Neural cell (in vitro differentiated cells): ENCODE results near the gene PNLIP. TPM values are rescaled to one million over a fixed set of nuclear protein-coding genes. Genes with fewer than 3 reads are reported as not detected.

Experiments
- H2AFZ ChIP-seq: fragments of 200-600, 300-800 bp; sonication (generic), shearing (Covaris generic); 2 replicates; pipeline ENCODE4 v1.6.0; 2014; ENCODE audit warnings: low read depth, mild to moderate bottlenecking, antibody characterized with exemption, low read length, moderate library complexity
- H3F3A ChIP-seq: fragments of 200-600 bp; shearing (Covaris generic); 2 replicates; pipeline ENCODE4 v1.6.1; 2016; ENCODE audit warnings: mild to moderate bottlenecking, moderate library complexity, mixed read lengths, antibody characterized with exemption, low read length; ENCODE audit not compliant: insufficient read depth, poor library complexity, severe bottlenecking
- H3K27ac ChIP-seq: fragments of 200-600, 300-800 bp; sonication (generic), shearing (Covaris generic); 2 replicates; pipeline ENCODE4 v1.5.1; 2014; ENCODE audit warnings: mild to moderate bottlenecking, low read length, moderate library complexity
- H3K27me3 ChIP-seq: fragments of 300-800, 200-600 bp; sonication (generic), shearing (Covaris generic); 2 replicates; pipeline ENCODE4 v1.6.0; 2014; ENCODE audit warnings: mild to moderate bottlenecking, low read depth, low read length, moderate library complexity; ENCODE audit not compliant: insufficient read depth
- H3K36me3 ChIP-seq: fragments of 300-800, 200-600 bp; sonication (generic), shearing (Covaris generic); 2 replicates; pipeline ENCODE4 v1.5.1; 2014; ENCODE audit warnings: mild to moderate bottlenecking, antibody characterized with exemption, low read length, moderate library complexity; ENCODE audit not compliant: insufficient read depth
- H3K4me2 ChIP-seq: fragments of 300-800, 200-600 bp; sonication (generic), shearing (Covaris generic); 2 replicates; pipeline ENCODE4 v1.6.0; 2014; ENCODE audit warnings: mild to moderate bottlenecking, low read length
- H3K4me3 ChIP-seq: fragments of 300-800, 200-600 bp; sonication (generic), shearing (Covaris generic); 2 replicates; pipeline ENCODE4 v1.5.1; 2014; ENCODE audit warnings: mild to moderate bottlenecking, low read length, moderate library complexity
- H3K79me2 ChIP-seq: fragments of 200-600 bp; shearing (Covaris generic); replicated peaks from 2 replicates; pipeline ENCODE4 v1.6.0; 2014; ENCODE audit warnings: mild to moderate bottlenecking, low read length, moderate library complexity; ENCODE audit not compliant: insufficient read depth
- H3K9ac ChIP-seq: fragments of 300-800, 200-600 bp; sonication (generic), shearing (Covaris generic); 2 replicates; pipeline ENCODE4 v1.6.1; 2016; ENCODE audit warnings: mild to moderate bottlenecking, low read length, mixed read lengths
- H3K9me2 ChIP-seq: fragments of 200-600 bp; shearing (Covaris generic); 2 replicates; pipeline ENCODE4 v1.6.1; 2016; ENCODE audit warnings: mild to moderate bottlenecking, low read length, mixed read lengths; ENCODE audit not compliant: insufficient read depth
- H3K9me3 ChIP-seq: fragments of 200-600, 300-800 bp; sonication (generic), shearing (Covaris generic); 2 replicates; pipeline ENCODE4 v1.6.1; 2016; ENCODE audit warnings: mild to moderate bottlenecking, mixed run types, low read length, moderate library complexity, mixed read lengths
- H4K20me1 ChIP-seq: fragments of 200-600 bp; shearing (Covaris generic); 2 replicates; pipeline ENCODE4 v1.6.1; 2016; ENCODE audit warnings: mild to moderate bottlenecking, mixed run types; ENCODE audit not compliant: insufficient read depth
- EP300 ChIP-seq: fragments of 450-650 bp; conservative IDR thresholded peaks from 2 replicates; pipeline ENCODE4 v1.6.1; 2014; ENCODE audit warnings: antibody characterized with exemption, mild to moderate bottlenecking, moderate library complexity; ENCODE audit not compliant: poor library complexity, severe bottlenecking
- EZH2 ChIP-seq: fragments of 200-600, 300-800 bp; shearing (Covaris generic), sonication (generic); IDR thresholded peaks from 2 replicates; pipeline ENCODE4 v1.6.1; 2014; ENCODE audit warnings: antibody characterized with exemption, low read length, borderline replicate concordance, mild to moderate bottlenecking; ENCODE audit not compliant: insufficient read depth, poor library complexity, severe bottlenecking
- MXI1 ChIP-seq: fragments of 450-650 bp; conservative IDR thresholded peaks from 2 replicates; pipeline ENCODE4 v1.6.1; 2014; ENCODE audit warnings: antibody characterized with exemption, mild to moderate bottlenecking; ENCODE audit not compliant: poor library complexity, severe bottlenecking
- POLR2AphosphoS5 ChIP-seq: IDR thresholded peaks from 2 replicates; pipeline ENCODE4 v1.6.1; 2012
- RAD21 ChIP-seq: fragments of 450-650 bp; conservative IDR thresholded peaks from 2 replicates; pipeline ENCODE4 v1.6.1; 2014; ENCODE audit warnings: antibody characterized with exemption, mild to moderate bottlenecking, moderate library complexity
- SMC3 ChIP-seq: fragments of 450-650 bp; conservative IDR thresholded peaks from 2 replicates; pipeline ENCODE4 v1.6.1; 2014; ENCODE audit warnings: antibody characterized with exemption, mild to moderate bottlenecking, moderate library complexity; ENCODE audit not compliant: poor library complexity
- TAF1 ChIP-seq: IDR thresholded peaks from 2 replicates; pipeline ENCODE4 v1.6.1; 2012; ENCODE audit warnings: low read depth
- polyA plus RNA-seq: library from polyadenylated mRNA; depleted of rRNA; stranded (reverse); fragments of >200 nt; gene quantifications from 2 replicates; pipeline ENCODE4 v1.2.3, GENCODE V29; 2014
- TF ChIP-seq, protein P1 (sequence below): fragments of 450-650 bp; IDR thresholded peaks from 2 replicates; pipeline ENCODE4 v1.5.1; 2014; ENCODE audit warnings: antibody characterized with exemption, mild to moderate bottlenecking, moderate library complexity; ENCODE audit not compliant: poor library complexity, severe bottlenecking
- TF ChIP-seq, protein P2 (sequence below): IDR thresholded peaks from 2 replicates; pipeline ENCODE4 v1.6.1; 2012; ENCODE audit warnings: borderline replicate concordance

The PNLIP gene
- polyA plus RNA-seq, 1 donor from 2014 or later, result not detected

DNA sequence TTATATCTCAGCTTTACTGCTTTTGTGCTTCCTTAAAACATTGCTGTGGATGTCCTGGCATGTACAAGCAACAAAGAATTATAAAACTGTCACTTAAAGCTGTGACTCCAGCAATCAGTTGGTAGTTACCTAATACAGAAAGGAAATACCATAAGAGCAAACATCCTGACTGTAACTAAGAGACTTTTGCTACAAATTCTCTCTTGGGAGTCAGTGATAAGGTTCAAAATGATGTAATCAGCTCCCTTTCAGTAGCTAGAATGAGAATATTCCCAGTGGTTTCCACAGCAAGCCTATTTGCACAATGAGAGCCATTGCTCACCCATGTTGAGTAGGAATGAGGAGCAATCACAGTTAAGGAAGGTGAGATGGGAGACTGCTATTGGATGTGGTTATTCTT, 52.6 kb downstream of the PNLIP start:
- Histone ChIP-seq H3K27me3 (no peaks in the 10 kb centered on the region), H3K27ac (no peak overlapping the region), H4K20me1 (no peaks in the 10 kb centered on the region), H3K36me3 (no peaks in the 10 kb centered on the region), H3K79me2 (no peaks in the 10 kb centered on the region), H3F3A (no peaks in the 10 kb centered on the region), H3K4me3 (no peak overlapping the region), H3K4me2 (no peak overlapping the region), H3K9me3 (no peaks in the 10 kb centered on the region), H3K9me2 (no peaks in the 10 kb centered on the region), H3K9ac (no peak overlapping the region), H2AFZ (no peak overlapping the region)
- TF ChIP-seq SMC3, result no peak
- TF ChIP-seq POLR2AphosphoS5, result no peak
- no peak for TF ChIP-seq MXI1
- no peak for TF ChIP-seq TAF1
- no peak for TF ChIP-seq EZH2
- TF ChIP-seq RAD21, result no peak
- TF ChIP-seq EP300, result no peak
- TF ChIP-seq, protein P1, sequence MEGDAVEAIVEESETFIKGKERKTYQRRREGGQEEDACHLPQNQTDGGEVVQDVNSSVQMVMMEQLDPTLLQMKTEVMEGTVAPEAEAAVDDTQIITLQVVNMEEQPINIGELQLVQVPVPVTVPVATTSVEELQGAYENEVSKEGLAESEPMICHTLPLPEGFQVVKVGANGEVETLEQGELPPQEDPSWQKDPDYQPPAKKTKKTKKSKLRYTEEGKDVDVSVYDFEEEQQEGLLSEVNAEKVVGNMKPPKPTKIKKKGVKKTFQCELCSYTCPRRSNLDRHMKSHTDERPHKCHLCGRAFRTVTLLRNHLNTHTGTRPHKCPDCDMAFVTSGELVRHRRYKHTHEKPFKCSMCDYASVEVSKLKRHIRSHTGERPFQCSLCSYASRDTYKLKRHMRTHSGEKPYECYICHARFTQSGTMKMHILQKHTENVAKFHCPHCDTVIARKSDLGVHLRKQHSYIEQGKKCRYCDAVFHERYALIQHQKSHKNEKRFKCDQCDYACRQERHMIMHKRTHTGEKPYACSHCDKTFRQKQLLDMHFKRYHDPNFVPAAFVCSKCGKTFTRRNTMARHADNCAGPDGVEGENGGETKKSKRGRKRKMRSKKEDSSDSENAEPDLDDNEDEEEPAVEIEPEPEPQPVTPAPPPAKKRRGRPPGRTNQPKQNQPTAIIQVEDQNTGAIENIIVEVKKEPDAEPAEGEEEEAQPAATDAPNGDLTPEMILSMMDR, result no peak
- TF ChIP-seq, protein P2, sequence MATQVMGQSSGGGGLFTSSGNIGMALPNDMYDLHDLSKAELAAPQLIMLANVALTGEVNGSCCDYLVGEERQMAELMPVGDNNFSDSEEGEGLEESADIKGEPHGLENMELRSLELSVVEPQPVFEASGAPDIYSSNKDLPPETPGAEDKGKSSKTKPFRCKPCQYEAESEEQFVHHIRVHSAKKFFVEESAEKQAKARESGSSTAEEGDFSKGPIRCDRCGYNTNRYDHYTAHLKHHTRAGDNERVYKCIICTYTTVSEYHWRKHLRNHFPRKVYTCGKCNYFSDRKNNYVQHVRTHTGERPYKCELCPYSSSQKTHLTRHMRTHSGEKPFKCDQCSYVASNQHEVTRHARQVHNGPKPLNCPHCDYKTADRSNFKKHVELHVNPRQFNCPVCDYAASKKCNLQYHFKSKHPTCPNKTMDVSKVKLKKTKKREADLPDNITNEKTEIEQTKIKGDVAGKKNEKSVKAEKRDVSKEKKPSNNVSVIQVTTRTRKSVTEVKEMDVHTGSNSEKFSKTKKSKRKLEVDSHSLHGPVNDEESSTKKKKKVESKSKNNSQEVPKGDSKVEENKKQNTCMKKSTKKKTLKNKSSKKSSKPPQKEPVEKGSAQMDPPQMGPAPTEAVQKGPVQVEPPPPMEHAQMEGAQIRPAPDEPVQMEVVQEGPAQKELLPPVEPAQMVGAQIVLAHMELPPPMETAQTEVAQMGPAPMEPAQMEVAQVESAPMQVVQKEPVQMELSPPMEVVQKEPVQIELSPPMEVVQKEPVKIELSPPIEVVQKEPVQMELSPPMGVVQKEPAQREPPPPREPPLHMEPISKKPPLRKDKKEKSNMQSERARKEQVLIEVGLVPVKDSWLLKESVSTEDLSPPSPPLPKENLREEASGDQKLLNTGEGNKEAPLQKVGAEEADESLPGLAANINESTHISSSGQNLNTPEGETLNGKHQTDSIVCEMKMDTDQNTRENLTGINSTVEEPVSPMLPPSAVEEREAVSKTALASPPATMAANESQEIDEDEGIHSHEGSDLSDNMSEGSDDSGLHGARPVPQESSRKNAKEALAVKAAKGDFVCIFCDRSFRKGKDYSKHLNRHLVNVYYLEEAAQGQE, result no peak

DNA sequence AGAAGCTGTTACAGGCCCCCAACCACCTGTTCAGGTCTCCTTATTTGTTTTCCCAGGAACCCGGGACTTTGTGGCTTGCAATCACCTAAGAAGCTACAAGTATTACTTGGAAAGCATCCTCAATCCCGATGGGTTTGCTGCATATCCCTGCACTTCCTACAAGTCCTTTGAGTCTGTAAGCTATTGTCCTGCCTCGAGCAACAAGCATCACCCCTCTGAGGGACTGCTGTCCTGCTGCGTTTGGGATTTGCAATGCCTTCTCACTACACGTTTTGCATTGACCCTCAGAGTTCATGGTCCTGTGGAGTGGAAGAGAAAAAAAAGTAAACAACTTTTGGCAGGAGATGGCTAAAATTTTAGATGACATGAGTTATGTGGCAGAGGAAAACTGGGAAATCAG, 54.3 kb downstream of the PNLIP start:
- TF ChIP-seq, protein P1, result no peak
- no peak for TF ChIP-seq EP300
- no peak for TF ChIP-seq EZH2
- TF ChIP-seq MXI1, result no peak
- TF ChIP-seq RAD21, result no peak
- TF ChIP-seq SMC3, result no peak
- TF ChIP-seq POLR2AphosphoS5, result no peak
- TF ChIP-seq TAF1, result no peak
- TF ChIP-seq, protein P2, result no peak
- no peak overlapping the region for H3K27ac ChIP-seq
- H3F3A ChIP-seq, result no peaks in the 10 kb centered on the region
- H4K20me1 ChIP-seq, result no peaks in the 10 kb centered on the region
- H3K9me3 ChIP-seq, result no peaks in the 10 kb centered on the region
- no peak overlapping the region for H3K4me3 ChIP-seq
- no peaks in the 10 kb centered on the region for H3K9me2 ChIP-seq
- no peak overlapping the region for H3K9ac ChIP-seq
- H3K79me2 ChIP-seq, result no peaks in the 10 kb centered on the region
- no peak overlapping the region for H3K4me2 ChIP-seq
- no peak overlapping the region for H2AFZ ChIP-seq
- H3K36me3 ChIP-seq, result no peaks in the 10 kb centered on the region
- H3K27me3 ChIP-seq, result no peaks in the 10 kb centered on the region
